ENCODE measurements around the gene HTR3A.
"Not testable (repeated sequence)": the region's sequence is repeated elsewhere in the genome, so short reads cannot be mapped to it uniquely, and the experiment has no call there.

The HTR3A gene

DNA sequence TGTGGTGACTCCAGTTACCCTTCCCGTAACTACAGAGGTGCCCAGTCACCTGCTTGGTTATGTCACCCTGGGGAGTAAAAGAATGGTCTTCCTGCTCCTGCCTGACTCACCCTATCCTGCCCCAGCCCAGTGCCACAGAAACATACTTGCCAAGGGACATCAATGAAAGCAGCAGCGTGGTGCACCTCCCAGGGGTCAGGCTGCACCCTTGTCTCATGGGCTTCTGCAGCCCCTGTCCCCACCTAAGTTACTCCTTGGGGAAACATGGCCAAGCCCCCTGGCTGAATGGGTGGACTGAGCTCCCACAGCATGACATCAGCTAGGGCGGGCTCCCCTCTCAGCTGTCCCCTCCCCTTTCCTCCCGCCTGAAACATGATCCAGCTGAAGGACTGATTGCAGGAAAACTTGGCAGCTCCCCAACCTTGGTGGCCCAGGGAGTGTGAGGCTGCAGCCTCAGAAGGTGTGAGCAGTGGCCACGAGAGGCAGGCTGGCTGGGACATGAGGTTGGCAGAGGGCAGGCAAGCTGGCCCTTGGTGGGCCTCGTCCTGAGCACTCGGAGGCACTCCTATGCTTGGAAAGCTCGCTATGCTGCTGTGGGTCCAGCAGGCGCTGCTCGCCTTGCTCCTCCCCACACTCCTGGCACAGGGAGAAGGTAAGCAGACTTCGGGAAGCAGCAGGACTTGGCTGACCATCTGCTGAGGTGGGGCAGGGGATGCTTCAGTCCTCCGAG is at the start of gene HTR3A:
TSS of gene HTR3A (plus strand) at position 368 of the 730 bp plus-strand sequence. CDS start at position 586, 218 bp downstream.
- DNase-seq: no peak

DNA sequence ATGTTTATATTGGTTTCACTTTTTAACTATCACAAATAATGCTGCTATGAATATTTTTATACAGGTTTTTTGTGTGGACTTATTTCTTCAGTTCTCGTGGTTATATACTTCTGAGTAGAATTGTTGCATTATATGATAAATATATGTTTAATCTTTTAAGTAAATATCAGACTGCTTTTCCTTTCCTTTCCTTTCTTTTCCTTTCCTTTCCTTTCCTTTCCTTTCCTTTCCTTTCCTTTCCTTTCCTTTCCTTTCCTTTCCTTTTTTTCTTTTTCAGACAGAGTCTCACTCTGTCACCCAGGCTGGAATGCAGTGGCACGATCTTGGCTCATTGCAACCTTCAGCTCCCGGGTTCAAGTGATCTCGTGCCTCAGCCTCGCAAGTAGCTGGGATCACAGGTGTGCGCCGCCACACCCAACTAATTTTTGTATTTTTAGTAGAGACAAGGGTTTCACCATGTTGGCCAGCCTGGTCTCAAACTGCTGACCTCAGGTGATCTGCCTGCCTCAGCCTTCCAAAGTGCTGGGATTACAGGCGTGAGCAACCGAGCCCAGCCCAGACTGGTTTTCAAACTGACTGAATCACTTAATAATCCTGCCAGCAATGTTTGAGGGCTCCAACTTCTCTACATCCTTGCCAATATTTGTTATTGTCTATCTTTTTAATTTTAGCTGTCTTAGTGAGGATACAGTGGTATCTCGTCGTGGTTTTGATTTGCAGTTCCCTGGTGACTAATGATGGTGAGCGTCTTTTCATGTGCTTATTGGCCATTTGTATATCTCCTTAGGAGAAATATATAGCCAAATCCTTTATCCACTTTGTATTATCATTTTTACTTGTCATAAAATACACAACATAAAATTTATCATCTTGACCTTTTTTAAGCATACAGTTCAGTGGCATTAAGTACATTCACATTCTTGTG is 48.4 kb upstream of the HTR3A start:
- DNase-seq: no peak

DNA sequence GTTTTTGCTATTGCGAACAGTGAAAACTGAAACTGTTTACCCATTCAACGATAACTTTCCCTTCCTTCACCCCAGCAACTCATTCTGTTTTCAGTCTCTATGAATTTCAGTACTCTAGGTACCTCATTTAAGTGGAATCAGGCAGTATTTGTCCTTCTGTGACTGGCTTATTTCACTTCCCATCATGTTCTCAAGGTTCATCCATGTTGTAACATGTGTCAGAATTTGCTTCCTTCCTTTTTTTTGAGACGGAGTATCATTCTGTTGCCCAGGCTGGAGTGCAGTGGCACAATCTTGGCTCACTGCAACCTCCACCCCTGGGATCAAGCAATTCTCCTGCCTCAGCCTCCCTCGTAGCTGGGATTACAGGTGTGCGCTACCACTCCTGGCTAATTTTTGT is 46.6 kb upstream of the HTR3A start:
- DNase-seq: no peak

DNA sequence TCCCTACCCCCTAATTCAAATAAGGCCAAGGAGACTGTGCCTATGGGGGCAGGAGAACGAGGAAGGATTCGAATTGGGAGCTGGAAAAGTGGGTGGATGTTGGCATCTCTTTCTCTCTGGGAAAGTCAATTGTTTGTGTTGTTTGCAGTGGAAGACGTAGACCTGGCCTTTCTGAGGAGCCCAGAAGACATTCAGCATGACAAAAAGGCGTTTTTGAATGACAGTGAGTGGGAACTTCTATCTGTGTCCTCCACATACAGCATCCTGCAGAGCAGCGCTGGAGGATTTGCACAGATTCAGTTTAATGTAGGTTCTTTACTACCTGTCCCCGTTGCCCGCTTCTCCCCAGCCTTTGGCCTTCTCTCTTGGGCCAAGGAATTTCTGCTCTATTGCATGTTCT is 42.1 kb upstream of the HTR3A start:
- DNase-seq: no peak

DNA sequence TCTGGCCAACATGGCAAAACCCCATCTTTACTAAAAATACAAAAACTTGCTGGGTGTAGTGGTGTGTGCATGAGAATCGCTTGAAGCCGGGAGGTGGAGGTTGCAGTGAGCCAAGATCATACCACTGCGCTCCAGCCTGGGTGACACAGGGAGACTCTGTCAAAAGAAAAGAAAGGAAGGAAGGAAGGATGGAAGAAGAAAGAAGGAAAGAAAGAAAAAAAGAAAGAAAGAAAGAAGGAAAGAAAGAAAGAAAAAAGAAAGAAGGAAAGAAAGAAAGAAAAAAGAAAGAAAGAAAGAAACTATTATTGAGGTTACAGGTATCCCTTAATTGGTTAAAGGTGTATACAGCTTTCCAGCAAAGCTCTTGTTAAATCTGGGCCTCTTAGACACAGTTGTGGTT is 40.7 kb upstream of the HTR3A start:
- DNase-seq: not testable (repeated sequence)

DNA sequence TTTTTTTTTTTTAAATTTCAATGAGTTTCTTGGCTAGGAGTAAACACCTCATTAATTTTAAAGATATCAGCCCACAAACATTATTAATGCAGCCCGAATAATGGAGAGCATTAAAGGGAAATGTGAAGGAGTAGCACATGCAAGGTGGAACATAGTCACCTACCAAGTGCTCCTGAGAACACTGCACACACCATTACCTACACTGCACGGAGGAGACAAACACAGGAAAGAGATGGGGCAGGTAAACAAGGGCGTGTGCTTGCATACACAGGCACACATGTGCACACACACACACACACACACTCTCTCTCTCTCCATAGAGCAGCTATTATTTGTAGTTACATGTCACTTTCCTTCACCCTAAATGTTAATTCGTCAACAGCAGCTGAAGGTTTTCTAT is 40.1 kb upstream of the HTR3A start:
- no peak for DNase-seq

DNA sequence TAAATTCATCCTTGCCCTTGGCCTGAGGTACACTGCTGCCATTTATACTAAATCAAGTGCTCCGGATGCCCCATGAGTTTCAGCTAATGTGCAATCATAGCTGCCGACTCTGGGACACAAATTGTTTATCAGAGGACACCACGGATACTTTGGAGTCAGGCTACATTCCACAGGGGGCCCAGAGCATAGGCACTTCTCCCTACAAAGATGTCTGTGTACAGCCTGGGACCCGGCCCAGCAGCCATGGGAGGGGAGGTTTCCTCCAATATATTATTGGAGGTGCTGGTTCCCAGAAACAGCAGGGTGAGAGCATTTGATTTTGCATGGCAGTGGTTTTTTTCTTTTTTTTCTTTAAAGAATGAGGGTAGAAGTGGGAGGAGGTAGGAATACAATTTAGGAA is 39.0 kb upstream of the HTR3A start:
- no peak for DNase-seq

DNA sequence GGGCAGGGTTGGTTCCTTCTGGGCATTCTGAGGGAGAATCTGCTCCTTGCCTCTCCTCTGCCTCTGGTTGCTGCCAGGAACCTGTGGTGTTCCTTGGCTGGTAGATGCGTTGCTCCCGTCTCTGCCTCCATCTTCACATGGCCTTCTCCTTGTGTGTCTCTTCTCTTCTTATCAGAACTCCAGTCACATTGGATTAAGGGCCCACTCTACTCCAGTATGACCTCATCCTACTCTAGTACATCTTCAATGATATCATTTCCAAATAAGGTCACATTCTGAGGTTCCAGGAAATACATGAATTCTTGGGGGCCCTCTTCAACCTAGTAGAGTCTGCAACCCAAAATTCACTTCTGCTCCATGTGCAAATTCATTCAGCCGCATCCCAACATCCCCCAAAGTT is 37.0 kb upstream of the HTR3A start:
- DNase-seq: no peak

DNA sequence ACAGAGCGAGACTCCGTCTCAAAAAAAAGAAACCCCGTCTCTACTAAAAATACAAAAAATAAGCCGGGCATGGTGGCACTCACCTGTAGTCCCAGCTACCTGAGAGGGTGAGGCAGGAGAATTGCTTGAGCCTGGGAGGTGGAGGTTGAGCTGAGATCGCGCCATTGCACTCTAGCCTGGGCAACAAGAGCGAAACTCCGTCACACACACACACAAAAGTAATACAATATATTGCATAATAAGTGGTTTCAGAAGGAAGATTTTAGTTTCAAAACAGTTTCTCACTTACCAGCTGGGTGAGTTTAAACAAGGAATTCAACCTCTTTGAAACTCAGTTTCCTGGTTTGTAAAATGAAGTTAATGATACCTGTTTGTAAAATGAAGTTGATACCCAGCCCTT is 32.7 kb upstream of the HTR3A start:
- DNase-seq: no peak

DNA sequence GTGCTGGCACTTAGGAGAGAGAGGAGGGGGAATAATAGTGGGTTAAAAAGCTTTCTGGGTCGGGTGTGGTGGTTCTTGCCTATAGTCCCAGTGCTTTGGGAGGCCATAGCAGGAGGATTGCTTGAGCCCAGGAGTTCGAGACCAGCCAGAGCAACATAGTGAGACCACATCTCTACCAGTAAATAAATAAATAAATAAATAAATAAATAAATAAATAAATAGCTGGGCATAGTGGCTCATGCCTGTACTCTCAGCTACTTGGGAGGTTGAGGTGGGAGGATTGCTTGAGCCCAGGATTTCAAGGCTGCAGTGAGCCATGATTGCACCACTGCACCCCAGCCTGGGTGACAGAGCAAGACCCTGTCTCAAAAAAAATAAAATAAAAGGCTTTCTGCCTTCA is 28.7 kb upstream of the HTR3A start:
- not testable (repeated sequence) for DNase-seq

DNA sequence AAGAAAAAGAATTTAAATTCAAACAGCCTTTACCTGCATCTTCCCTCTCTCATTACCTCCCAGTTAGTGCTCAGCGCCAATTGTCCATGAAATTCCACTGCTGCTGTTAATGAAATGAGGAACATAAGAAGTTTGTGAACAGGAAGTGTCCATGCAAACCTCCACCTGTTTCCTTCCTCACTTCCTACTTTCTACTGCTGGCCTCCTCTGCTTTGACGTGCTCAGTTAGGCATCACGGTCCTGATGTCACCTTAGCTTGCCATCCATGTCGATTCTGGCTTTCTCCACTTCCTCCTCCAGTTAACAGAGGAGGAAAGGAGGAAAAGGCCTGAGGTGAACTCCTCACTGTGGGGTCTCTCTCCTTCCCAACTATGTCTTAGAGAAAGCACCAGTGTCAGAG is 26.9 kb upstream of the HTR3A start:
- no peak for DNase-seq

DNA sequence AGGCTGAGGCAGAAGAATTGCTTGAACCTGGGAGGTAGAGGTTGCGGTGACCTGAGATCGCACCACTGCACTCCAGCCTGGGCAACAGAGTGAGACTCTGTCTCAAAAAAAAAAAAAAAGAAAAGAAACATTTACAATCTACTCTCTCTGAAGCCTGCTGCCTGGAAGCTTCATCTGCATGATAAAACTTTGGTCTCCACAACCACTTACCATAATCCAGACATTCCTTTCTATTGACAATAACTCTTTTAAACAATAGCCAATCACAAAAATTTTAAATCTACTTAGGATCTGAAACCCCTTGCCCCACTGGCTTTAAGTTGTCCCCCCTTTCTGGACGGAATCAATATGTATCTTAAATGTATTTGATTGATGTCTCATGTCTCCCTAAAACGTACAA is 25.0 kb upstream of the HTR3A start:
- no peak for DNase-seq

DNA sequence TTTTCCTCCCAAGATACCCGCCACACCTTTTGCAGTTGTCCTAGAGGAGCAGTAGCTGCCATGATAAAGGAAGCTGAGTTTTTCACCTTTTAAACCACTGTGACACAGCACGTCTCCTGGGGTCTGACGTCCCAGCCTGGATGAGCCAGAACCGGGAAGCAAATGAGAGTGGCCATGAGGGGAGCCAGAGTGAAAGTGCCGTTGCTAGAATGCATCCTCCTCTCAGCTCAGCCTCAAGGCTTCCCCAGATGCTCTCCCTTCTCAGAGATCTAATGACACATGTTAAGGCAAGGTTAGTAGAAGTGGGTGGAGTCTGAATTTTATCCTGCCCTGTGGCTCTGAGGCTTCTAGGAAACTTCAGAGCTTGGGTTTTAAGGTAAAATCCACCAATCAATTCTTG is 23.4 kb upstream of the HTR3A start:
- DNase-seq: no peak

DNA sequence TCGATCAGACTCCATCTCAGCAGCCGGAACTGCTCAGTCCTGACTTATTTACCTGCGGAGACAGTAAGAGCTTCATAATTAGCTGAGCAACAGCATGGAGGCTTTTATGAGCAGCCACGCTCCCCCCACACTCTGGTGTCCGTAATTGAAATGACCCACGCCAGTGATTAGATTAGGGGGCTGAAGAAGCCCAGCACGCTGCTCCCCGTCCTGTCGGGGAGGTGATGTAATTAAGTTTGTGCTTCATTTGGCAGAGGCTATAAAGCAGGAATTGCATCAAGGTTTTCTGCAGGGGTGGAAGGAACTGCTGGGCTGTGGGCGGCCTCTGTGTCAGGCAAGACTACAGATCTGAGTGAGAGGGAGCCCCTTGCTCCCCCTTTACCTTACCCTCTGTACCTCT is 22.8 kb upstream of the HTR3A start:
- no peak for DNase-seq

DNA sequence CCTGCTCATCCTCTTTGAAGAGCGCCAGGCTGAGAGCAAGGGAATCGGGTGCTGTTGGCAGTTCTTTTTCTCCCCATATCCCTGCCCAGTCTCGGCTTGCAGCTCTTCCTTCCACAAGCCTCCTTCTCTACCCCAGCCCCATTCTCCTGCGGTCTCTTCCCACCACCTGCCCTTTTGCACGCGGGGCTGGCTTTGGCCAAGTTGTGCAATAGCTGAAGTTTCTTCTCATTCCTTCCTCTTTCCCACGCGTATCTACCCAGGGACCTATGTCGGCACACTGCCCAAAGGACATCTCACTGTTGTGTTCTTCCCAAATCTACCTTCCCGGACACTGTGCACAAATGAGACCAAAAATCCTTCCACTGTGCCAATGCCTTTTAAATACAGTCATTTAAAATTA is 22.3 kb upstream of the HTR3A start:
- DNase-seq: no peak

DNA sequence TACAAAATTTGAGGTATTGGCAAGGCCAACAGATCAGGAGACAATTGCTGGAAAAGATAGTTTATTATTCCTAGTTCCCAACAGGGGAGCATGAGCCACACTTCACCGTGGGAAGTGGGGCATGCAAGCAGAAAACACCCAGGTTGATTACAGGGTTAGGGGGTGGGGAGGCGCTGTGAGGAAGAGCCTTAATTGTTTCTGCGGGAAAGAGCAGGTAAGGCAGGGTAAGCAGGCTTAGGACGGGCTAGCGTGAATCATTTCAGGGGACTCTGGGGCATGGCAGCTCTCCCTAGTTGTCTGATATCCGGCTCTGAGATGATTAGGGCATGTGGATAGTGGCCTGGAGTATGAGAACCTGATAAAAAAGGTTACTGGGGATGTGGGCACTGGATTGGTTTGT is 20.7 kb upstream of the HTR3A start:
- DNase-seq: no peak

DNA sequence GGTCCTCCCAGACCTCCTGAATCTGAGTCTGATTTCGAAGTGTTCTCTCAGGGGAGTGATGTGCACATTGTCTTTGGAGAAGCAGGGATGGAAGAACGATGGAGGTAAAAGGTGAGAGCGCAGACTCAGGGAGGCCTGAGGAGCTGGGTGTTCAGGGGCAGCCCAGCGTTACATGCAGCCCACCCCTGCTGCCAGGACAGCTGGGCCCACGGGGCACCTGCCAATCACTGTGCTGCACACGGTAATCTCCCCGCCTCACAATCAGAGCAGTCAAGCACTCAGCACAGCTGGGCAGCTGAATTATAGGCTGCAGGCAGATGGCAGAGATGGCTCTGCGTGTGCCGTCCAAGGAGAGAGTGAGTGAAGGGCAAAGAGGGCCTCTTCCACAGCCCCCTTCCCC is 17.9 kb upstream of the HTR3A start:
- no peak for DNase-seq

DNA sequence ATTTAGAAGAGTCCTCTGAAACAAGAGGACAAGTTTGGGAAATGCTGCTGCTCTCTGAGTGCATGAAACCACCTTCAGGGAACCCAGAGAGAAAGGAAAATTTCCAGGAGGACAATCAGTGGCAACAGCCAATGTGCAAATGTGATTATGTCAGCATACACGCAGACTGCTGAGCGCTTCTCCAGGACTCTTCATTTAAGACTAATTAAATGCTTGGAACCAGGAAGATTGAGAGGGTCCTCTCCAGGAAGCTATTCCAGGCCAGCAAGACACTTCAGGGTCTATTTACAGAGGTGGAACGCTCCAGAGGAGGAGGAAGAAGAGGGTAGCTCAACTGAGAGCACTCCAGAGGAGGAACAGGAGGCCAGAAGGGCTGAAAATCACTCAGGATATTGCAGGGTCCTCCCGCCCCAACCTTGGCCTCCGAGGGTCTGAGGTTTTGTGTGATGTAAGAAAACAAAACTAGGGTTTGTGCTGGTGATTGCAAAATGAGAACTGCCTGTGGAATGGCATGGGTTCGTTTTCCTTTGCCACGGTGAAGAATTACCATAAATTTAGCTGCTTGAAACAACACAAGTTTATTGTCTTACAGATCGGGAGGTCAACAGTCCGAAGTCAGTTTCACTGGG is 14.1 kb upstream of the HTR3A start:
- no peak for DNase-seq

DNA sequence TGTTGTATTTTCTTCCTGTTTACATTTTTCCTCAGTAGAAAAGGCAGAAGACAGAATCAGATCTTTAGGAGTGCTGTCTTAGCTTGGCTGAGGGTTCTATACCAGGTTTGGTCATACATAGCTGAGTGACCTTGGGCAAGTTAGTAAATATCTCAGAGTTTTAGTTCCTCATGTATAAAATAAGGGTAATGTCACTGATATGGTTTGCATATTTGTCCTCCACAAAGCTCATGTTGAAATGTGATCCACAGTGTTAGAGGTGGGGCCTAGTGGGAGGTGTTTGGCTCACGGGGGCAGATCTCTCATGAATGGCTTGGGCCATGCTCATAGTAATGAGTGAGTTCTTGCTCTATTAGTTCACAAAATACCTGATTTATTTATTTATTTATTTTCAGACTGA is 7.5 kb upstream of the HTR3A start:
- DNase-seq: no peak

DNA sequence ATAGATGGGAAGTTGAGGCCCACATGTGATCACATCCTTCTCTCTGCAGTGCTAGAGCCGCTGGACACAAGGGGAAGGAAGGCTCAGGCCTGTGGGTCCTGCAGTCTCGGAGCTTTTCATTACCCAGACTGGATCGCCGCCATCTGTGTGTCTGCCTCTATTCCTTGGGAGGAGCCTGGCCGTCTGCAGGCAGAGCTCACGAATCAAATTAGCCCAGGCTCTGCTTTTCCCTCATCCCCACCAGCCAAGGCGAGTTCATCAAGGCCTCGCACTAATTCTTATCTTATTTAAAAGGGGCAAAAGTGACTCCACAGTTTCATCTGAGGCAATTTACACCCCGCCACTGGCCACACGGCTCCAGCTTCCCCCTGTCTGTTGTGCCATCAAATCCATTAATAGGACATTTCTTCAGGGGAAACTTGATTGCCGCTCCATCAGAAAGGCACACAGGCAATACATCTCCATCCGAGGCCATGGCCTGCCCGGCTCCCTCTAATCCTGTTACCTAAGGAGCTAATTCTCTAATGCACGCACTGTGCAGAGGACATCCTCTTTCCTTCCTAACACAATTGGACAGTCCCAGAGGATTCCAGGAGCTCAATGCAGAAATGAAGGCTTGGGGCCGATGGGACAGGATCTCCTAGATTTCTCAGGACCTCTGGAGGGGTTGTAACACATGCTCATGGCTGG is 3.3 kb upstream of the HTR3A start:
- DNase-seq: no peak

DNA sequence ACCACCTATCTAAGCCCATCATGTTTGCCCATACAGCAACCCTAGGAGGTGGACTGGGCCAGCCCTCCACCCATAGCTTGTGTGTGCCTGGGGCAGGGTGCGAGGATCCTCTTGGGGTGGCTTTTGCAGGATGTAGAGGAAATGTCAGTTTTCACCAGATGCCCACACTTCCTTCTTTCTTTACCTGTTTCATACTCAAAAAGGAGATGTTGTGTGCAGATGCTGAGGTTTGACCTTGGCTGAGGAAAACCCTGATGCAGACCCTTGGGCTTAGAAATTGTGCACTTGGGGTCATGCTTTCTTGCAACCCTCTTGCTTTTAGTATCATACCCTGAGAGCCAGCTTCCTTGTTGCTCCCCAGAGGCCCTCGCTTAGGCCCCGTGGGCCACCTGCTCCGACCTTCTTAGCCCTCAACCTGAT is 2.2 kb downstream of the HTR3A start:
- DNase-seq: no peak

DNA sequence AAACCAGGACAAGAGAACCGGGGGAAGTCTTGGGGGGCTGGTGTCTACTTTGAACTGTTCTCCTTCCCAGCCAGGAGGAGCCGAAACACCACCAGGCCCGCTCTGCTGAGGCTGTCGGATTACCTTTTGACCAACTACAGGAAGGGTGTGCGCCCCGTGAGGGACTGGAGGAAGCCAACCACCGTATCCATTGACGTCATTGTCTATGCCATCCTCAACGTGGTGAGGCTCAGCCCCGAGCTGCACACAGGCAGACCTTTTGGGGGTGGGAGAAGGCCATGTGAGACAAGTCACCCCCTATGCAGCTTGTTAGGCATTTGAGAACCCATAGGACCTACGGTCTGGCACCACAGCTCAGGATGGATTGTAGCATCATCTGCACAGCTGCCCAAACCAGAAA is 2.8 kb downstream of the HTR3A start:
- DNase-seq: no peak

DNA sequence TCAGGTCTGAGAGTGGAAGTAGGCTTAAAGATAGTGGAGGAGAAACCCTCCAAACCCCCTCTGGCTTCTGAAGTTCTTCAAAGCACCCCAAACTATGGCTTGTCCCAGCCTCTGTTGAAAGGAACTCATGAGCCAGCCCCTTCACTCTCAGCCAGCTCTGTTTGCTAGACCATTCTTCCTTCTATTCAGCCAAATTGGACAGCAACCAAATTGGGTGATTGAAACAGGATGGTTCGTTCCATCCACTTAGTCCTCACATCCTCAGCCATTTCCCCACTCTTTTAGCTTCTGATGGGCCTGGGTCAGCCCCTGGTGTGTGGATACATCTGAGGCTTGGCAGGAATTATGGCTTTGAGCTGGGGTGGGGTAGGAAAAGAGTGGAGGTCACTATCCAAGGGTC is 4.5 kb downstream of the HTR3A start:
- DNase-seq: no peak
